Measurements from ENCODE around the gene TXNRD2.

TXNRD2 gene

GRCh38 chr22:19965771-19966709 is 24.4 kb upstream of the TXNRD2 start:
- no peak for DNase-seq

DNA sequence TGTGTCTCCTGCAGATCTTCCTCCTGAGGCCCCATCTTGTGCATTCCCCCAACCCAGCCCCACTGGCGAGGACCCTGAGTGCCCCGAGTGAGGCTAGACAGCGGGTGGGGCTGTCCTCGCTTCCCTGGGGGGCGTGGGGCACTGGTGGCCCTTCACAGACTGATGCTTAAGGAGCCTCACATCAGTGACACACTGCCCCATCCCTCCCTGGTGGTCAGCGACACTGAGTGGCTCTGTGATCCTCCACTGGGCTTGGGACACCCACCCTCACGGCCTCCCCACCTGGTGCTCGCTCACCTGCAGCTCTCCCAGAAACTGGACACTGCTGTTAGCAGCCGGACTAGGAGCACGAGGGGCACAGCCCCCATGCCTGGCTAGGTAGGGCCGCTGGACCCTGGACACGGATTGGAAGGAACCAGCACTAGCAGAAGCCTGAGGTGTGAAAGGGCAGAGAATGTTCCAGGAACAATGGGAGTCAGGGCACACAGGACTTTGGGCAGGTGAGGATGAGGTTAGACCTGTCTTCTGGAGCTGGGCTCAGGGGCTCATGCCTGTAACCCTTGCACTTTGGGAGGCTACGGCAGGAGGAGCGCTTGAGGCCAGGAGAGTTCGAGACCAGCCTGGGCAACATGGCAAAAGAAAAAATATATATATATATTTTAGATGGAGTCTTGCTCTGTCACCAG is 23.2 kb upstream of the TXNRD2 start:
- no peak for DNase-seq

DNA sequence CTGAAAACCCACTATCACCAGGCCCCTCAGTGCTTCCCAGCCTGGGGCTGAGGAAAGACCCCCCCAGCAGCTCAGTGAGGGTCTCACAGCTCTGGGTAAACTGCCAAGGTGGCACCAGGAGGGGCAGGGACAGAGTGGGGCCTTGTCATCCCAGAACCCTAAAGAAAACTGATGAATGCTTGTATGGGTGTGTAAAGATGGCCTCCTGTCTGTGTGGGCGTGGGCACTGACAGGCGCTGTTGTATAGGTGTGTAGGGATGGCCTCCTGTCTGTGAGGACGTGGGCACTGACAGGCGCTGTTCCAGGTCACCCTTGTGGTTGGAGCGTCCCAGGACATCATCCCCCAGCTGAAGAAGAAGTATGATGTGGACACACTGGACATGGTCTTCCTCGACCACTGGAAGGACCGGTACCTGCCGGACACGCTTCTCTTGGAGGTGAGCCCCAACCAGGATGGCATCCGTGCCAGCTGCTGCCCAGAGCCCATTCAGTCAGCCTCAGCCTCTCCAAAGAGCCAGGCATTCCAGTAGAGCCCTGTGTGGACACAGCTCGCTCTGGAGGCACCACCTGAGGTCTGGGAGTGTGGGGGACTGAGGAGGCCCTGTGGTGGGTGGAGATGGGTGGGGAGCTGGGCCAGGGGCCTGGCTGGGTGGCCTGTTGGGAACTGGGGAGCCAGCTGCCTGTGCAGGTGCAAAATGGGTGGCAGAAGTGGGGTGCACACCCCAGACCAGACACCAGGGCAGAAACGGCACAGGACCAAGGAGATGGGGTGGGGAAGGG is 22.4 kb upstream of the TXNRD2 start:
- no peak for DNase-seq

GRCh38 chr22:19962909-19963806 is 21.5 kb upstream of the TXNRD2 start:
- no peak for DNase-seq

DNA sequence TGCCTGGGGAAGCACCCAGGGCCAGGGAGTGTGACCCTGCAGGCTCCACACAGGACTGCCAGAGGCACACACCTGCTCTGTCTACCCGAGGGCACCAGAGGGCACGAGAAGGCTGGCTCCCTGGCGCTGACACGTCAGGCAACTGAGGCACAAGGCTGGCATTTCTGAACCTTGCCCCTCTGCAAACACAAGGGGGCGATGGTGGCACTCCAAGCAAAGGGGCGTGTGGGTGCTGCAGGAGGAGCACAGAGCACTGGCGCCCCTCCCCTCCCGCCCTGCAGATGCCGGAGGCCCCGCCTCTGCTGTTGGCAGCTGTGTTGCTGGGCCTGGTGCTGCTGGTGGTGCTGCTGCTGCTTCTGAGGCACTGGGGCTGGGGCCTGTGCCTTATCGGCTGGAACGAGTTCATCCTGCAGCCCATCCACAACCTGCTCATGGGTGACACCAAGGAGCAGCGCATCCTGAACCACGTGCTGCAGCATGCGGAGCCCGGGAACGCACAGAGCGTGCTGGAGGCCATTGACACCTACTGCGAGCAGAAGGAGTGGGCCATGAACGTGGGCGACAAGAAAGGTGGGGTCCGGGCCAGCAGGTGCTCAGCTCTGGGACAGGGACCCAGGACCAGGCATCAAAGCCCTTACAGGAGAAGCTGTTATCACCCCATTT is 20.8 kb upstream of the TXNRD2 start:
- DNase-seq, result no peak

- DNase-seq, result no peak
Observed at GRCh38 chr22:19961868-19962245, 20.2 kb upstream of the TXNRD2 start.

- DNase-seq, result no peak
Observed at GRCh38 chr22:19961201-19961580, 19.6 kb upstream of the TXNRD2 start.

DNA sequence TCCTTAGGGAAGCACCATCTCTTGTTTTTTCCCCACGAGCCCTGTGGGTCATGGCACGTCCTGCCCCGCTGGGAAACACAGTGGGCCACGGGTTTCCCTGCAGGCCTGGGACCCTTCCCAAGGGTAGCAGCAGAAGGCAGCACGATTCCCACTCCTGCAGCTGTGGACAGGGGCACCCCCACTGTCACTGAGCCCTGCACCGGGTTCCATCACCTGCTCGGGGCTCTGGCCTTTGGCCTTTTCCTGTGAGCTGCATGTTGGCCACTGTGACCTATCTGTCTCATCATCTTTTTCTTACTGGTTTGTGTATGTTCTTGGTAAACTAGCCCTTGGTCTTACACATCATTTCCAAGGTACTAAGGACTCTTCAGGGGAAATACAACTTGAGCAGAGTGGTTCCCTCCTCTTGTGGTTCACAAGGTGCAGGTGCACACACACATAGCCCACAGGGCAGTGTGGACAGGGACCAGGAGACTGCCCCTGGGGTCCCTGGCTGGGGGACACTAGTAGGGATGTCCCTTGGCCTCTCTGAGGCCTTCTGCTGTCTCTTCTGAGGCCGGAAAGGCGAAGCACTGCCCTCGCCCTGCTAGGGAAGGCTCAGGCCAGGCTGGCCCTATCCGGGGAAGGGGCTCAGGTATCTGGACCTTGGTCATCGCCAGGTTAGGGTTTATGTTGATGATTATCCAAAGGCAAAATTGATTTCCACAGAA is 19.0 kb upstream of the TXNRD2 start:
- DNase-seq, result no peak

DNA sequence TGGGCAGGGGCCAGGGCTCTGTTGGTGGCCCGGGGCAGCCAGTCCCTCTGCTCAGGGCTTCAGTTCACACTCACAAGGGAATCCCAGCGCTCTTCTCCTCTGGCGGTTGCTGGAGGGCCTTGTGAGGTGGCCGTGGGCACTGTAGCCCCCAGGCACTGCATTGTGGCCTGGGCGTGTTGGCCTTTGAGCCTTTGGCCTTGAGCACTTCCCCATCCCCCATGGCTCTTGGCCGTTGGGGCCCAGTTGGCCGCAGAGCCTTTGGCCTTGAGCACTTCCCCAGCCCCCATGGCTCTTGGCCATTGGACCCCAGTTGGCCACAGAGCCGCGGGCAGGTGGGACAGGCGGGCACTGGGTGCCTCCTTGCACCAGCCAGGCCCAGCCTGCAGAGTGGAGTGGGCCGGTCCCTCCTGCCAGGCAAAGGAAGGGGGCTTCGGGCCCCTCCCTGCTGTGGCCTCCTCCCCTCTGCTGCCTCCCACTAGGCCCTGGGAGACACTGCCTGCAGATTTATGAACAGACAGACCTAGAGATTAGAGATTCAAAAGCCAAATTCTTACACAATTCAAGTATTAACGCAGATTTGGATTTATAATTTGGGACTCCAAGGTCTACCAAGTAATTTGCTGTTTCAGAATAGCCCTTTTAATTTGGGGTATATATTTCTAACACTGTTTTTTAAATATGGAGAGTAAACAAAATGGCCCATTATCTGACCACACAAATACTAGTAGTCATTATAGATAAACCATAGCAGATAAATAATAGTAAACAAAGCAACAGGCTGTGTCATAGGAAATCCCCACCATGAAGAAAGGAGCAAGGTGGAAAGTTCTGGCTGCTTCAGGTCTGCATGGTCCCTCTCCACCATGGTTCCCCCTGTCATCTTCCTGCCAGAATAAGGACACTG is 18.2 kb upstream of the TXNRD2 start:
- DNase-seq, result no peak

- no peak for DNase-seq
Observed at GRCh38 chr22:19959043-19959586, 17.5 kb upstream of the TXNRD2 start.

DNA sequence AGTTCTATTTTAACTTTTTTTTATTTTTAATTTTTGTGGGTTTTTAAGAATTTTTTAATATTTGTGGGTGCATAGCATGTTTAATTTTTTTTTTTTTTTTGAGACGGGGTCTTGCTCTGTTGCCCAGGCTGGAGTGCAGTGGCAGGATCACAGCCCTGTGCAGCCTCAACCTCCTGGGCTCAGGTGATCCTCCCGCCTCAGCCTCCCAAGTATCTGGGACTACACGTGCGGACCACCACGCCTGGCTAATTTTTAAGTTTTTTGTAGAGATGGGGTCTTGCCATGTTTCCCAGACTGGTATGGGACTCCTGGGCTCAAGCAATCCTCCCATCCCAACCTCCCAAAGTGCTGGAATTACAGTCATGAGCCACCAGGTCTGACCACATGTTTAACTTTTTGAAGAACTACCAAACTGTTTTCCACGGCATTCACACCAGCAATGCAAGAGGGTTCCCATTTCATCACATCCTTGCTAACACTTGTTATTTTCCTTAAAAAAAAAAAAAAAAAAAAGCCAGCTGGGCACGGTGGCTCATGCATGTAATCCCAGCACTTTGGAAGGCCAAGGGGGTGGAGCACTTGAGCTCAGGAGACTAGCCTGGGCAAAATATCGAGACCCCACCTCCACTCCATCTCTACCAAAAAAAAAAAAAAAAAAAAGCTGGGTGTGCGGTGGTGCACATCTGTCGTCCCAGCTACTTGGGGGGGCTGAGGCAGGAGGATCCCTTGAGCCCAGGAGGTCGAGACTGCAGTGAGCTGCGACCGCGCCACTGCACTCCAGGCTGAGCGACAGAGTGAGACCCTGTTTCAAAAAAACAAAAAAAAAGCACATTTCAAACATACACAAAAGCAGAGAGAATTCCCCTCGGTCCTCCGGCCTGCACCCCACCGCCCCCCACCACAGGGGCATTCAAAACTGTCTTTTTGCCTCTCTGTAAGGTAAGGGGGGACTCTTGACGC is 16.7 kb upstream of the TXNRD2 start:
- no peak for DNase-seq

DNA sequence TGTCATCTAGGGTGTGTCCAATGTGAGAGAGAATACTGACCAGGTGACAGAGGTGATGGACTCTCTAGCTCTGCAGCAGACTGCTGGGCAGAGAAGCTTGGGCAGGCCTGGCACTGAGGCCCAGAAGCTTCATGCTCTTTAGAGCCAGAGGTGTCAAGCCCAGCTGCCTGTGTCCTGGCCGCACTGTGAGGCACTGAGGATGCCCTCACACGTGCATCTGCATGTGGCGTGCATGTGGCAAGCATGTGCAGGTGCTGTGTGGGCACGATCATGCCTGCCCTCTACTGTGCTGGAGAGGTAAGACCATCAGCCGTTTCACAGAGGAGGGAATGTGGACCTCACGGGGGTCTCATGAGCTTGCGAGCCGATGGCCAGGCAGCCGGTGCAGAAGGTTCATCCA is 15.8 kb upstream of the TXNRD2 start:
- no peak for DNase-seq

DNA sequence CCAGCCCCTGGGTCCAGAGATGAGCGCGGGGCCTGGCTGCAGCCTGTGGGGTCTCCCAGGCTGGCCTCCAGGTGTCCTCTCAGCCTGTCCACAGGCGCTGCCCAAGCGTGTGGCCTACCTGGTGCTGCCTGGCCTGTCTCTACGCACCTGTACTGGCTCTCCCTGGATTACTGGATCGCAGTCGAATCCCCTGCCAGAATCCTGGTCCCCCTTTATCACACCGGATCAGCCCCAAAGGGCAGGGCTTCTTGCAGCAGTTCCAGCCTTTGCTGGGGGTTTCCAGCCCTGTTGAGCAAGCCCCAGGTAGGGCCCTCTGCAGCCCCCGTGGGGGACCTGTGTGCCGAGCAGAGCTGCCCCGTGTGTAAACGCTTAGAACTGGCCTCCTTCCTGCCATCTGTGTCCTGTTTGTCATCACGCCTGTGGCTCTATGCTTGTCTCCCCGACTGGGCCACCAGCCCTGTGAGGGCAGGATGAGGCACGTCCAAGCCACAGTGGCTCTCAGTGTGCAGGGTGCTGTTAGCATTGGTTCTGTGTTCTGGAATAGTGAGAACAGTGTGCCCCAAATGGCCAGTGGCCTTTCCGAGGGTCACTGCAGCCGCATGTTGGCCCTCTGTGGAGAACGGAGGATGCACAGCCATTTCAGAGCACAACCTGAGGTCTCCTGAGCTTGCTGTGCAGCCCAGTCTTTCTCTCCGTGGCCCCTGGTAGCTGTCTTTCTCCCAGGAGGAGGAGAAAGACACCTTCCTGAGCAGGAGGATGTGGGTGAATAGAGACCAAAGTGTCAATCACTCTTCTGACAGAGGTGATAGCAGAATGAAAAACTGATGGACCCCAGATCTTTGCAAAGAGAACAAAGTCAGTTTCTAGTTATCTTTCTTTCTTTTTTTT is 13.9 kb upstream of the TXNRD2 start:
- no peak for DNase-seq

- no peak for DNase-seq
Observed at GRCh38 chr22:19951346-19951745, 9.7 kb upstream of the TXNRD2 start.

GRCh38 chr22:19948057-19948760 is 6.6 kb upstream of the TXNRD2 start:
- DNase-seq, result no peak

DNA sequence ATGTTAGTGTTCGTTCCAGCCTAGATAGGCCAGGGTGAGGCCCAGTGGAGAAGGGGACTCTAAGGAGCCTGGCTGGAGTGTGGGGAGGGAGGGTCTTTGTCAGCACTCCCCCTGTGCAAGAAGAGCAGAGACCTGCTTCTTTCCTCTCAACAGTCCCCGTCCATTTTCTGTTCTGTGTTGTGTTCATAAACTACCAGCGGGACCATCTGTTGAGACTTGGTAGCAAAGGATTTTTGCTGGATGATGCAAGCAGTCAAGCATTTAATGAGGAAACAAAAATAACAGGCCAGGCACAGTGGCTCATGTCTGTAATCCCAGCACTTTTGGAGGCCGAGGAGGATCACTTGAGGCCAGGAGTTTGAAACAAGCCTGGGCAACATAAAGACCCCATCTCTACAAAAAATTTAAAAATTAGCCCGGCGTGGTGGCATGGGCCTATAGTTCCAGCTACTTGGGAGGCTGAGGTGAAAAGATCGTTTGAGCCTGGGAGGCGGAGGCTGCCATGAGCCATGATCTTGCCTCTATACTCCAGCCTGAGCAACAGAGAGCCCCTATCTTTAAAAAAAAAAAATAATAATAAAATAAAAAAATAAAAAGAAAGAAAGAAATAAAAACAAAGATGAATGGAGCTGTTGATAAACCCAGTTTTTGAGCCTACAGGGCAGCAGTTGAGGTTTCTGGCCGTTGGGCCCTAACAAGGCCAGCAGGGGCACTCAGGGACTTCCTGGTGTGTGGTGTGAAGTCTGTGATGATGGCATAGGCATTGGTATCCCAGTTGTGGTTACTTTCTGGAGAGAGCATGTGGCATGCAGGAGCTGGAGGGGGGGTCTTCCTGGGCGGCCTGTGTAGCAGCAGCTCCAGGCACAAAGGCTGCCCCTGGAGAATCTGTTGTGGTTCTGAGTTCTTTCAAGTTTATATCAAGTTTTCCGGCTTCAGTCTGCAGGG is 1.7 kb upstream of the TXNRD2 start:
- no peak for DNase-seq

Measured in cortex of kidney (tissue), 1 donor.